Measurements from ENCODE around the gene CAB39L. TPM values are rescaled to one million over a fixed set of nuclear protein-coding genes. Genes with fewer than 3 reads are reported as not detected.

Gene CAB39L
- total and polyA plus RNA-seq, 4 donors: 1.8 to 5.1 (median 2.1) TPM

- Histone ChIP-seq H3K4me3 (ENCODE audit: low read depth in 1 of 3, low read length in 3 of 3) (no peak overlapping the region), H3K27me3 (ENCODE audit: control insufficient read depth in 4 of 4, insufficient read depth in 4 of 4, low read length in 3 of 4) (no peaks in the 10 kb centered on the region), H3K36me3 (ENCODE audit: control insufficient read depth in 4 of 4, insufficient read depth in 3 of 4, low read depth in 1 of 4, low read length in 3 of 4) (peaks cover 2 to 13% (median 8%) of the 10 kb centered on the region in 4 donors), H3K9me3 (ENCODE audit: control insufficient read depth in 4 of 4, low read length in 3 of 4) (no peaks in the 10 kb centered on the region), H3K27ac (ENCODE audit: low read depth in 1 of 2, low read length in 2 of 2) (no peak overlapping the region), H3K9ac (ENCODE audit: low read depth in 1 of 2, low read length in 2 of 2) (no peak overlapping the region), H3K4me1 (ENCODE audit: control insufficient read depth in 4 of 4, insufficient read depth in 4 of 4, low read length in 3 of 4) (no peaks in the 10 kb centered on the region)
- WGBS: 83% methylated on average over 1 of the region's 1 CpG
- DNase-seq (ENCODE audit: low spot score): no peak
- TF ChIP-seq MAX (IDR thresholded peaks at IDR 0.05) (no peak), FOXA1 (IDR thresholded peaks at IDR 0.05) (no peak), YY1 (IDR thresholded peaks at IDR 0.05) (no peak), HNF4G (IDR thresholded peaks at IDR 0.05) (no peak), EGR1 (IDR thresholded peaks at IDR 0.05; ENCODE audit: low read depth in 2 of 2) (no peak), REST (IDR thresholded peaks at IDR 0.05) (no peak), FOXA2 (IDR thresholded peaks at IDR 0.05) (no peak), HNF4A (conservative IDR thresholded peaks at IDR 0.05) (no peak), ZBTB33 (IDR thresholded peaks at IDR 0.05) (no peak), CTCF (IDR thresholded peaks at IDR 0.05; ENCODE audit: low read depth, low read length, missing input control) (no peak), RAD21 (IDR thresholded peaks at IDR 0.05) (no peak), GABPA (IDR thresholded peaks at IDR 0.05 in 1 of 2, conservative IDR thresholded peaks at IDR 0.05 in 1 of 2) (no peak), ATF3 (IDR thresholded peaks at IDR 0.05) (no peak), RXRA (IDR thresholded peaks at IDR 0.05) (no peak), TAF1 (conservative IDR thresholded peaks at IDR 0.05) (no peak)
Observed at GRCh38 chr13:49271264-49271663, 172.6 kb downstream of the CAB39L start.

- H3K9ac ChIP-seq (ENCODE audit: low read depth in 1 of 2, low read length in 2 of 2): no peak overlapping the region
- no peak overlapping the region for H3K27ac ChIP-seq (ENCODE audit: low read depth in 1 of 2, low read length in 2 of 2)
- H3K9me3 ChIP-seq (ENCODE audit: control insufficient read depth in 4 of 4, low read length in 3 of 4): no peaks in the 10 kb centered on the region
- no peak for TF ChIP-seq JUND (IDR thresholded peaks at IDR 0.05)
- peaks cover 2 to 25% (median 15%) of the 10 kb centered on the region in 4 donors for H3K36me3 ChIP-seq (ENCODE audit: control insufficient read depth in 4 of 4, insufficient read depth in 3 of 4, low read depth in 1 of 4, low read length in 3 of 4)
- WGBS: 82% methylated on average over 2 of the region's 2 CpGs
- no peaks in the 10 kb centered on the region for H3K27me3 ChIP-seq (ENCODE audit: control insufficient read depth in 4 of 4, insufficient read depth in 4 of 4, low read length in 3 of 4)
- no peak for DNase-seq (ENCODE audit: low spot score)
- no peak overlapping the region for H3K4me3 ChIP-seq (ENCODE audit: low read depth in 1 of 3, low read length in 3 of 3)
- H3K4me1 ChIP-seq (ENCODE audit: control insufficient read depth in 4 of 4, insufficient read depth in 4 of 4, low read length in 3 of 4): no peaks in the 10 kb centered on the region
Observed at GRCh38 chr13:49265822-49266221, 178.0 kb downstream of the CAB39L start.

All from liver (tissue), 9 donors.